NB4 (cell line): ENCODE data around the gene OR2V2.

Source experiments
- DNase-seq: peaks from one replicate; pipeline ENCODE4 v3.0.0; 2010; ENCODE audit warnings: low read depth
- H3K4me3 ChIP-seq: one replicate; pipeline ENCODE4 v1.5.1; 2011; ENCODE audit warnings: mild to moderate bottlenecking, low read depth, low read length, moderate library complexity
- CTCF ChIP-seq: IDR thresholded peaks from one replicate; pipeline ENCODE4 v1.5.1; 2012; ENCODE audit warnings: low read depth, low read length
- MYC ChIP-seq: IDR thresholded peaks from 2 replicates; pipeline ENCODE4 v1.6.1; 2011; ENCODE audit warnings: low read depth, low read length
- POLR2A ChIP-seq: IDR thresholded peaks from 2 replicates; pipeline ENCODE4 v1.6.1; 2011; ENCODE audit warnings: mild to moderate bottlenecking; ENCODE audit not compliant: insufficient read length; ENCODE audit errors: extremely low read depth
- TF ChIP-seq, protein P1 (sequence below): IDR thresholded peaks from 2 replicates; pipeline ENCODE4 v1.6.1; 2011; ENCODE audit warnings: low read depth, low read length

Gene OR2V2

DNA sequence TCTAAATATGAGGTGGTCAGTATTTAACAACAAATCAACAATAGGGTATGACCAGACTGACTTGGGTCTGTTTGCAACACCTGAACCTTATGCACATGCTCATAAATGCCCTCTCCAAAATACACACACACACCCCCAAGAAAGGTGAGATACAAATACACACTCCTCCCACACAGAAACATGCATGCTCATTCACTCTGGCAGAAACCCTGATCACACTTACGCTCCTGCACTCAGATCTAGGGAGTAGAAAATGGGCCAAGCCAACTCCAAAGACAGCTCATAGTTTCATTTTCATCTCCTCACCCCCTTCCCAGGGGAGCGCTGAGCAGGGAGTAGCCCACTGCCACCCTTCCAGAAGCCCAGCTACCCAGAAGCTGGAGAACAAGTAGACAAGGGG, 46.3 kb downstream of the OR2V2 start:
- TF ChIP-seq MYC (no peak), CTCF (no peak), POLR2A (no peak)
- TF ChIP-seq, protein P1, sequence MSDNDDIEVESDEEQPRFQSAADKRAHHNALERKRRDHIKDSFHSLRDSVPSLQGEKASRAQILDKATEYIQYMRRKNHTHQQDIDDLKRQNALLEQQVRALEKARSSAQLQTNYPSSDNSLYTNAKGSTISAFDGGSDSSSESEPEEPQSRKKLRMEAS: no peak
- DNase-seq: no peak
- no peak overlapping the region for H3K4me3 ChIP-seq

- no peak for DNase-seq
- TF ChIP-seq CTCF (no peak), MYC (no peak), POLR2A (no peak)
- TF ChIP-seq, protein P1: no peak
- no peak overlapping the region for H3K4me3 ChIP-seq
Measured at GRCh38 chr5:181194489-181195248, 47.3 kb downstream of the OR2V2 start.

DNA sequence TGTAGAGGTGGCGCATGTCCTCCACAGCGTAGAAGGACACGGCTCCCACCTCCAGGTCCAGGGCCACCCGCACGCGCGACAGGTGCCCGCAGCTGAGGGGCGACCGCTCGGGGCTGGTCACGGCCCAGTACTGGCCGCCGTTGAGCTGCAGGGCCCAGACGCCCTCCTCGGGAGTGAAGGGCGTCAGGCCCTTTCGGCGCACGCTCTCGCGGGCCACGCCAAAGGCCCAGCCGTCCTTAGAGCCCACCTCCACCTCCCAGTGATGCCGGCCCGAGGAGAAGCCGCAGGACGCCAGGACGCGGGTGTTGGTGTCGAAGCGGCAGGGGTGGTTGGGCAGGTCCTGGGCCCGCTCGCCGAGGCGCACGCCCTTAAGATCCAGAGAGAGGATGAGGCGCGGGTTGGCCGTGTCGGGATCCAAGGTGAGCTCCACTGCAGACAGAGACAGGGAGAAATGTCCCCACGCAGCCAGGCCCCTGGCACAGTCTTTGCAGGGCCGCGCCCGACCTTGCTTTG, 47.9 kb downstream of the OR2V2 start:
- no peak for DNase-seq

DNA sequence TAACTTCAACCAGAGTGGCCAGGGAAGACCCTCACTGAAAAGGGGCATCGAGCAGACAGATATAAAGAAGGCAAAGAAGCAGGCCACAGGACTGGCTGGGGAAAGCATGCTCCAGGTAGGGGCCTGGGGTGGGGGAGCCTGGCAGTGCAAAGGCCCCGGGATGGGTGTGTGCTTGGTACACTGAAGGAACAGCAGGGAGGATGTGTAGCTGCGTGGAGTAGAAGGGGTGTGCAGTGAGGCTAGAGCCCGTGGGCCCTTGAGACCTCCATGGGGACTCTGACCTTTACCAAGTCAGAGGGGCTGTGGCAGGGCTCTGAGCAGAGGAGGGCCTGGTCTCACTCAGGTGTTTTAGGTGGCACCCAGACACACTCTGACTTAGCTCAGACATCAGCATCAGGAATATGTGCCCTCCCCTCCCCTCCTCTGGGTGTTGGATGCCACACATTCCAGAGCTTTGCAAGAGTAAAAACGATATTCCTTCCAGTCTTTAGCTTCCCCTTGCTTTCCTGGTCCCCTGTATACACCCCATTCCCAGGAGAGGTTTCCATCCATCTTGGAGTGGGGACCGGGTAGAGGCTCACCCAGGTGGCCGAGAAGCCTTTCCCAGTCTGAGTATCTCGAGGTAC, 50.1 kb downstream of the OR2V2 start:
- TF ChIP-seq MYC: no peak
- TF ChIP-seq, protein P1: no peak
- no peak for TF ChIP-seq CTCF
- no peak for TF ChIP-seq POLR2A
- no peak for DNase-seq
- H3K4me3 ChIP-seq: no peak overlapping the region

More for the DNA sequence above, 47.9 kb downstream of the OR2V2 start:
- no peak for TF ChIP-seq CTCF
- TF ChIP-seq POLR2A: no peak
- TF ChIP-seq, protein P1: no peak
- TF ChIP-seq MYC: no peak
- no peak overlapping the region for H3K4me3 ChIP-seq

- H3K4me3 ChIP-seq: no peak overlapping the region
- TF ChIP-seq POLR2A (no peak), CTCF (no peak), MYC (no peak)
- TF ChIP-seq, protein P1: no peak
Measured at GRCh38 chr5:181198106-181198685, 50.8 kb downstream of the OR2V2 start.

More at GRCh38 chr5:181198106-181198685, 50.8 kb downstream of the OR2V2 start:
- DNase-seq: peak; percentile 53
